Neural cell (in vitro differentiated cells): Measurements from ENCODE around the gene AKR1A1.
"Not testable (repeated sequence)": the region's sequence is repeated elsewhere in the genome, so short reads cannot be mapped to it uniquely, and the experiment has no call there.

Experiments
- CTCF ChIP-seq: fragments of 450-650 bp; IDR thresholded peaks from 2 replicates; pipeline ENCODE4 v1.5.1; 2014; ENCODE audit warnings: antibody characterized with exemption, mild to moderate bottlenecking, moderate library complexity; ENCODE audit not compliant: poor library complexity, severe bottlenecking
- EZH2 ChIP-seq: fragments of 200-600, 300-800 bp; shearing (Covaris generic), sonication (generic); IDR thresholded peaks from 2 replicates; pipeline ENCODE4 v1.6.1; 2014; ENCODE audit warnings: antibody characterized with exemption, low read length, borderline replicate concordance, mild to moderate bottlenecking; ENCODE audit not compliant: insufficient read depth, poor library complexity, severe bottlenecking
- MXI1 ChIP-seq: fragments of 450-650 bp; conservative IDR thresholded peaks from 2 replicates; pipeline ENCODE4 v1.6.1; 2014; ENCODE audit warnings: antibody characterized with exemption, mild to moderate bottlenecking; ENCODE audit not compliant: poor library complexity, severe bottlenecking
- POLR2AphosphoS5 ChIP-seq: IDR thresholded peaks from 2 replicates; pipeline ENCODE4 v1.6.1; 2012
- RAD21 ChIP-seq: fragments of 450-650 bp; conservative IDR thresholded peaks from 2 replicates; pipeline ENCODE4 v1.6.1; 2014; ENCODE audit warnings: antibody characterized with exemption, mild to moderate bottlenecking, moderate library complexity
- REST ChIP-seq: IDR thresholded peaks from 2 replicates; pipeline ENCODE4 v1.6.1; 2012; ENCODE audit warnings: borderline replicate concordance
- SMC3 ChIP-seq: fragments of 450-650 bp; conservative IDR thresholded peaks from 2 replicates; pipeline ENCODE4 v1.6.1; 2014; ENCODE audit warnings: antibody characterized with exemption, mild to moderate bottlenecking, moderate library complexity; ENCODE audit not compliant: poor library complexity
- TAF1 ChIP-seq: IDR thresholded peaks from 2 replicates; pipeline ENCODE4 v1.6.1; 2012; ENCODE audit warnings: low read depth

- TF ChIP-seq CTCF, EZH2, SMC3, REST, POLR2AphosphoS5, MXI1, RAD21, TAF1: not testable (repeated sequence)
Measured at GRCh38 chr1:45513532-45514260, 36.9 kb upstream of the AKR1A1 start.
